Calu3 (cell line): ENCODE measurements around the gene USP8. TPM values are rescaled to one million over a fixed set of nuclear protein-coding genes. Genes with fewer than 3 reads are reported as not detected.
"Not testable (repeated sequence)": the region's sequence is repeated elsewhere in the genome, so short reads cannot be mapped to it uniquely, and the experiment has no call there.

Experiments
- BruUV-seq: library from RNA; stranded (reverse); fragments of 400-500 nt; replicated peaks from 2 replicates; lab custom pipeline; 2021; lab: Mats Ljungman, UMichigan
- CTCF ChIA-PET: fragments of 300-600 bp; sonication (Branson Sonifier 250); formaldehyde crosslinking; loops from one replicate; lab custom pipeline; 2022; ENCODE audit warnings: antibody characterized with exemption; lab: Charles Lee
- DNase-seq: peaks from one replicate; pipeline ENCODE4 v3.0.0; 2022
- H3K27ac Mint-ChIP-seq: one replicate; pipeline ENCODE4 v1.8.0; 2022; ENCODE audit warnings: mixed read lengths; ENCODE audit not compliant: unreplicated experiment
- H3K27me3 Mint-ChIP-seq: one replicate; pipeline ENCODE4 v1.8.0; 2022; ENCODE audit warnings: mixed read lengths; ENCODE audit not compliant: unreplicated experiment
- H3K36me3 Mint-ChIP-seq: one replicate; pipeline ENCODE4 v1.8.0; 2022; ENCODE audit warnings: mild to moderate bottlenecking, moderate library complexity, mixed read lengths; ENCODE audit not compliant: insufficient read depth, unreplicated experiment
- H3K4me1 Mint-ChIP-seq: one replicate; pipeline ENCODE4 v1.8.0; 2022; ENCODE audit warnings: mild to moderate bottlenecking, low read depth, mixed read lengths; ENCODE audit not compliant: unreplicated experiment
- H3K4me3 Mint-ChIP-seq: one replicate; pipeline ENCODE4 v1.8.0; 2022; ENCODE audit warnings: mild to moderate bottlenecking, low read depth, moderate library complexity, mixed read lengths; ENCODE audit not compliant: unreplicated experiment
- H3K9me3 Mint-ChIP-seq: one replicate; pipeline ENCODE4 v1.8.0; 2022; ENCODE audit warnings: low read depth, mixed read lengths; ENCODE audit not compliant: unreplicated experiment
- intact Hi-C: fragments of 100-400 bp; cut with micrococcal nuclease; formaldehyde crosslinking; loops from one replicate; pipeline ENCODE4 v1.10.0; 2022; ENCODE audit not compliant: unreplicated experiment
- total RNA-seq: library from RNA; stranded (reverse); gene quantifications from 2 replicates; pipeline ENCODE4 v1.2.3, GENCODE V29; 2022
- TF ChIP-seq, protein P1 (sequence below): fragments of 200-600 bp; IDR thresholded peaks from one replicate; pipeline ENCODE4 v1.8.0; 2022; ENCODE audit warnings: antibody characterized with exemption; ENCODE audit not compliant: unreplicated experiment

The USP8 gene
- total RNA-seq, 1 experiment from 2014 or later, result 72.4 TPM

DNA sequence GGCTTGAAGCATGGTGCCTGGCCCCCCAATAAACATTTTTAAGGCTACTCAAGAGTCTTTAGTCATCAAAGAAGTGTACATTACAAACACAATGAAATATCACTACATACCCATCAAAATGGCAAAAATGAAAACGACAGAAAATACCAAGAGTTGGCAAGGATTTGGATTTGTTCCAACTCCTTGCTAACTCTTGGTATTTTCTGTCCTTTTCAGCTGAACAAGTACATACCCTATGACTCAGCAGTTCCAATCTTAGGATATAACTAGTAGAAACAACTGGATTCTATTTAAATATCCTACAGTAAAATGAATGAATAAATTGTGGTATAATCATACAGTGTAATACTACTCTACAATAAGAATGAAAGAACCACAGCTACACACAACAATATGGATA is 44.1 kb upstream of the USP8 start:
- TF ChIP-seq, protein P1, sequence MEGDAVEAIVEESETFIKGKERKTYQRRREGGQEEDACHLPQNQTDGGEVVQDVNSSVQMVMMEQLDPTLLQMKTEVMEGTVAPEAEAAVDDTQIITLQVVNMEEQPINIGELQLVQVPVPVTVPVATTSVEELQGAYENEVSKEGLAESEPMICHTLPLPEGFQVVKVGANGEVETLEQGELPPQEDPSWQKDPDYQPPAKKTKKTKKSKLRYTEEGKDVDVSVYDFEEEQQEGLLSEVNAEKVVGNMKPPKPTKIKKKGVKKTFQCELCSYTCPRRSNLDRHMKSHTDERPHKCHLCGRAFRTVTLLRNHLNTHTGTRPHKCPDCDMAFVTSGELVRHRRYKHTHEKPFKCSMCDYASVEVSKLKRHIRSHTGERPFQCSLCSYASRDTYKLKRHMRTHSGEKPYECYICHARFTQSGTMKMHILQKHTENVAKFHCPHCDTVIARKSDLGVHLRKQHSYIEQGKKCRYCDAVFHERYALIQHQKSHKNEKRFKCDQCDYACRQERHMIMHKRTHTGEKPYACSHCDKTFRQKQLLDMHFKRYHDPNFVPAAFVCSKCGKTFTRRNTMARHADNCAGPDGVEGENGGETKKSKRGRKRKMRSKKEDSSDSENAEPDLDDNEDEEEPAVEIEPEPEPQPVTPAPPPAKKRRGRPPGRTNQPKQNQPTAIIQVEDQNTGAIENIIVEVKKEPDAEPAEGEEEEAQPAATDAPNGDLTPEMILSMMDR, result no peak
- no TSS peak for BruUV-seq
- Mint-ChIP-seq H3K27ac (no peak overlapping the region), H3K27me3 (no peaks in the 10 kb centered on the region), H3K9me3 (no peaks in the 10 kb centered on the region), H3K36me3 (no peaks in the 10 kb centered on the region), H3K4me3 (no peak overlapping the region), H3K4me1 (no peaks in the 10 kb centered on the region)
- intact Hi-C loops, result no loop called here
- CTCF ChIA-PET, result no interaction called here
- DNase-seq, result no peak

DNA sequence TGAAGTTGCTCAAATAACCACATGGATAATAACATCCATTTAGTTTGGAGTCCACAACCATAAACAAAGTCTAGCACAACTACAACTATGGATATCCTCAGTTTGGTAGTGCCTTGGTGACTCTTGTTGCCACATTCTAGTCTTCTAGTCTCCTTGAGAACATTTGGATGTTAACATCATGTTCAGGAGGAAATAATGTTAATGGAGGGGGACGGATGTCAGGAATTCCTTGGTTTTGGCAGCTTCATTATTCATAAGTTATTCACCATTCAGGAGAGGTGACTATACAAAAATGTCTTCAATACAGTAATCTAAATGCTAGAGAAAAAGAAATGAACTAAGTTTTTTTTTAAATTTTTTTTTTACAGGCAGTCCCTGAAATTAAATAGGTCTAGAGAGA is 42.8 kb upstream of the USP8 start:
- Mint-ChIP-seq H3K9me3 (no peaks in the 10 kb centered on the region), H3K36me3 (no peaks in the 10 kb centered on the region), H3K27me3 (no peaks in the 10 kb centered on the region), H3K27ac (no peak overlapping the region), H3K4me1 (no peaks in the 10 kb centered on the region), H3K4me3 (no peak overlapping the region)
- DNase-seq, result no peak
- TF ChIP-seq, protein P1, result no peak
- intact Hi-C loops, result no loop called here
- CTCF ChIA-PET, result no interaction called here
- no TSS peak for BruUV-seq

DNA sequence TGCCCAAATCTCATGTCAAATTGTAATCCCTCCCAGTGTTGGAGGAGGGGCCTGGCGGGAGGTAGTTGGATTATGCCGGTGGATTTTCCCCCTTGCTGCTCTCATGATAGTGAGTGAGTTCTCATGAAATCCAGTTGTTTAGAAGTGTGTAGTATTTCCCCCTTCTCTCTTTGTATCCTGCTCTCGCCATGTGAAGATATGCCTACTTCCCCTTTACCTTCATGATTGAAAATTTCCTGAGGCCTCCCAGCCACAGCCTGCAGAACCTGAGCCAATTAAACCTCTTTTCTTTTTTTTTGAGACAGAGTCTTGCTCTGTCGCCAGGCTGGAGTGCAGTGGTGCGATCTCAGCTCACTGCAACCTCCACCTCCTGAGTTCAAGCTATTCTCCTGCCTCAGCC is 41.8 kb upstream of the USP8 start:
- BruUV-seq, H3K4me3 Mint-ChIP-seq, H3K27ac Mint-ChIP-seq, H3K36me3 Mint-ChIP-seq, H3K9me3 Mint-ChIP-seq, H3K4me1 Mint-ChIP-seq, DNase-seq, H3K27me3 Mint-ChIP-seq, intact Hi-C loops: not testable (repeated sequence)
- CTCF ChIA-PET, result interaction anchor here (0.6 kb wide), 1 partner anchor 47 kb away, joined by 4 read pairs; no protein-coding TSS in a partner anchor

DNA sequence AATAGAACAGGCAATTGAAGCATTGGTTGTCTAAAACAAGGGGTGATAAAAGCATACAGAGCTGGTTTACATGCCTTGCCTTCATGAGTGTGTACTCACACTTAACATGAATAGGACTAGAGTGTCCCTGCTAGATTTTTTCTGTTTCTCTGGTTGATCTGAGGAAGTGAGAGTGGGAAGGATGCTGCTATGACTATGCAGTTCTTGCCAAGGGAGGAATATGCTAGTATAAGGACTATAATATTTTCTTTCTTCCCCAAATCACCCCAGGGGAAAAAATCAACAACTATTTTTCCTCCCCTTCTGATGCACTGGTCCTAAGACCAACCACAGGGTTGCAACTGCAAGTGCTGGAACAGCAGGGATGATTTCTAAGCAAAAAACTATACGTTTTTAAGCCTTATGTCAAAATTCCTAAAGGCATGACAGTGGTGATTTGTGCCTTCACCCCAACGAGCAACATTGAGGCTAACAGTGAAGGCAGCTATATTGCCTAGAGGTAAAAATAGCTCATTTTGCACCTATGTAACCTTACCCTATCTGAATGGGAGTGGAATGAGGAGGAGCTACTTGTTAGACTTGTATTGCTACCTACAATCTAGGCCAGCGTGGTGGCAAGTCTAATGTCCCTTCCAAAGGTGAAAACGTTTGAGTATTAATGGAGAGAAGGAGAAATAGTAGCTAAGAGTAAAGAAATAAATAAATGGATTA is 33.5 kb upstream of the USP8 start:
- DNase-seq, result no peak
- H3K9me3 Mint-ChIP-seq, result no peaks in the 10 kb centered on the region
- peaks cover 9% of the 10 kb centered on the region for H3K4me1 Mint-ChIP-seq
- H3K27me3 Mint-ChIP-seq, result no peaks in the 10 kb centered on the region
- TF ChIP-seq, protein P1, result no peak
- H3K27ac Mint-ChIP-seq, result no peak overlapping the region
- intact Hi-C loops, result no loop called here
- H3K36me3 Mint-ChIP-seq, result no peaks in the 10 kb centered on the region
- no peak overlapping the region for H3K4me3 Mint-ChIP-seq
- no TSS peak for BruUV-seq
- CTCF ChIA-PET, result interaction anchor here (0.6 kb wide), 1 partner anchor 138 kb away, joined by 3 read pairs; no protein-coding TSS in a partner anchor

DNA sequence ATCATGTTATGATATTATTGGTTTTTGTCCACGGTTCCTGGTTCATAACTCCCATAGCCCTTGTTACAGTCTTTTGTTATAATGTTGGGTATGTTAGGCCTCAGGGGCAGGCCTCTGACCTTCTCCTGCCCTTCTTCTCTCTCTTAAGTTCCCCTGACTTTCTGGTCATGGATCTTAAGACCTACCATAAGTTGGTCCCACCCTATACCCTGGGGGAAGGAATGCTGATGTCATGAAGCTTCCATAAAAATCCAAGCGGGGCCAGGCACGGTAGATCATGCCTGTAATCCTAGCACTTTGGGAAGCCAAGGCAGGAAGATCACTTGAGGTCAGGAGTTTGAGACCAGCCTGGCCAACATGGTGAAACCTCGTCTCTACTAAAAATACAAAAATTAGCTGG is 32.6 kb upstream of the USP8 start:
- H3K27me3 Mint-ChIP-seq, intact Hi-C loops, H3K4me1 Mint-ChIP-seq, DNase-seq, BruUV-seq, H3K36me3 Mint-ChIP-seq, H3K4me3 Mint-ChIP-seq, H3K27ac Mint-ChIP-seq, H3K9me3 Mint-ChIP-seq: not testable (repeated sequence)
- CTCF ChIA-PET, result interaction anchor here (0.6 kb wide), 1 partner anchor 137 kb away, joined by 3 read pairs; no protein-coding TSS in a partner anchor
